RCC 7860 (cell line): Measurements from ENCODE around the gene ZNF853.

Source experiments
- DNase-seq: peaks from one replicate; pipeline ENCODE4 v3.0.0-alpha.2; 2015; ENCODE audit warnings: low spot score
- FAIRE-seq: peaks from 2 replicates; lab custom pipeline; 2012; peaks lifted over from hg19 to GRCh38; lab: Jason Lieb, UNC

ZNF853 gene

GRCh38 chr7:6634971-6635370, 19.6 kb downstream of the ZNF853 start:
- DNase-seq (peak; percentile 16), FAIRE-seq (peak; percentile 21)

GRCh38 chr7:6636741-6637543, 21.5 kb downstream of the ZNF853 start, which contains the start of gene ZNF316:
Gene ZNF316, plus strand, starts transcription at chr7:6637318. Its CDS starts 5,092 bp downstream, at chr7:6642410.
- DNase-seq (peak; percentile 12), FAIRE-seq (no peak)

GRCh38 chr7:6637544-6638229, 22.3 kb downstream of the ZNF853 start:
- DNase-seq: peak; percentile 18
- no peak for FAIRE-seq

- no peak for DNase-seq
- no peak for FAIRE-seq
Measured at GRCh38 chr7:6639032-6639431, 23.6 kb downstream of the ZNF853 start.

- FAIRE-seq (no peak), DNase-seq (no peak)
Measured at GRCh38 chr7:6639627-6640026, 24.2 kb downstream of the ZNF853 start.

- DNase-seq (no peak), FAIRE-seq (no peak)
Measured at GRCh38 chr7:6640246-6640721, 24.9 kb downstream of the ZNF853 start.

GRCh38 chr7:6641305-6642035, 26.1 kb downstream of the ZNF853 start:
- FAIRE-seq: no peak
- no peak for DNase-seq

- FAIRE-seq: no peak
- DNase-seq: no peak
Measured at GRCh38 chr7:6642239-6642839, 26.9 kb downstream of the ZNF853 start.

GRCh38 chr7:6642861-6643640, 27.6 kb downstream of the ZNF853 start:
- FAIRE-seq (no peak), DNase-seq (no peak)

GRCh38 chr7:6643915-6644625, 28.7 kb downstream of the ZNF853 start:
- DNase-seq: no peak
- no peak for FAIRE-seq

GRCh38 chr7:6644728-6645127, 29.3 kb downstream of the ZNF853 start:
- FAIRE-seq (no peak), DNase-seq (no peak)

GRCh38 chr7:6646465-6646864, 31.1 kb downstream of the ZNF853 start:
- FAIRE-seq (no peak), DNase-seq (no peak)

GRCh38 chr7:6647080-6647479, 31.7 kb downstream of the ZNF853 start:
- FAIRE-seq (no peak), DNase-seq (no peak)

GRCh38 chr7:6647541-6647940, 32.1 kb downstream of the ZNF853 start:
- FAIRE-seq (no peak), DNase-seq (no peak)

- no peak for FAIRE-seq
- DNase-seq: no peak
Measured at GRCh38 chr7:6648066-6648814, 32.8 kb downstream of the ZNF853 start.

- FAIRE-seq (no peak), DNase-seq (no peak)
Measured at GRCh38 chr7:6648815-6649104, 33.4 kb downstream of the ZNF853 start.

GRCh38 chr7:6649241-6649961, 34.0 kb downstream of the ZNF853 start:
- FAIRE-seq: no peak
- DNase-seq: no peak

GRCh38 chr7:6650086-6650485, 34.7 kb downstream of the ZNF853 start:
- no peak for FAIRE-seq
- no peak for DNase-seq
